ENCODE results near the gene TXNL4A. TPM values are rescaled to one million over a fixed set of nuclear protein-coding genes. Genes with fewer than 3 reads are reported as not detected.

The TXNL4A gene
- total RNA-seq, 2 experiments from 2014 or later: 185 to 186 TPM

- H3K36me3 Mint-ChIP-seq (ENCODE audit: low read depth): peaks cover 31% of the 10 kb centered on the region
- no peaks in the 10 kb centered on the region for H3K4me1 Mint-ChIP-seq (ENCODE audit: low read depth)
- no peaks in the 10 kb centered on the region for H3K27me3 Mint-ChIP-seq (ENCODE audit: low read depth)
- CTCF ChIA-PET: interaction anchor here (1.5 kb wide), 1 partner anchor 72 kb away, joined by 3 read pairs; no protein-coding TSS in a partner anchor
- H3K4me3 Mint-ChIP-seq: no peak overlapping the region
- intact Hi-C loops (cut with micrococcal nuclease): no loop called here
- peaks cover 14% of the 10 kb centered on the region for H3K9me3 Mint-ChIP-seq
- no peak overlapping the region for H3K27ac Mint-ChIP-seq
- no peak for DNase-seq
Observed at GRCh38 chr18:79924814-79925731, 63.3 kb downstream of the TXNL4A start.

- H3K4me3 Mint-ChIP-seq: no peak overlapping the region
- no peak overlapping the region for H3K27ac Mint-ChIP-seq
- DNase-seq: no peak
- CTCF ChIA-PET: no interaction called here
- H3K9me3 Mint-ChIP-seq: peaks cover 4% of the 10 kb centered on the region
- intact Hi-C loops (cut with micrococcal nuclease): no loop called here
- H3K4me1 Mint-ChIP-seq (ENCODE audit: low read depth): no peaks in the 10 kb centered on the region
- H3K27me3 Mint-ChIP-seq (ENCODE audit: low read depth): no peaks in the 10 kb centered on the region
- H3K36me3 Mint-ChIP-seq (ENCODE audit: low read depth): peaks cover 21% of the 10 kb centered on the region
Observed at GRCh38 chr18:79923896-79924585, 64.3 kb downstream of the TXNL4A start.

- Mint-ChIP-seq H3K9me3 (no peaks in the 10 kb centered on the region), H3K27me3 (ENCODE audit: low read depth) (no peaks in the 10 kb centered on the region), H3K36me3 (ENCODE audit: low read depth) (peaks cover 13% of the 10 kb centered on the region), H3K4me1 (ENCODE audit: low read depth) (no peaks in the 10 kb centered on the region), H3K27ac (no peak overlapping the region), H3K4me3 (no peak overlapping the region)
- CTCF ChIA-PET: no interaction called here
- intact Hi-C loops (cut with micrococcal nuclease): no loop called here
- no peak for DNase-seq
Observed at GRCh38 chr18:79922971-79923411, 65.4 kb downstream of the TXNL4A start.

GRCh38 chr18:79921984-79922965 is 66.1 kb downstream of the TXNL4A start:
- CTCF ChIA-PET: no interaction called here
- H3K4me1 Mint-ChIP-seq (ENCODE audit: low read depth): no peaks in the 10 kb centered on the region
- H3K4me3 Mint-ChIP-seq: no peak overlapping the region
- no peak overlapping the region for H3K27ac Mint-ChIP-seq
- H3K36me3 Mint-ChIP-seq (ENCODE audit: low read depth): peaks cover 13% of the 10 kb centered on the region
- intact Hi-C loops (cut with micrococcal nuclease): no loop called here
- no peaks in the 10 kb centered on the region for H3K27me3 Mint-ChIP-seq (ENCODE audit: low read depth)
- no peaks in the 10 kb centered on the region for H3K9me3 Mint-ChIP-seq
- DNase-seq: no peak

Other genes with a start within 250 kb of the TXNL4A start
- gene KCNG2, start 190.6 kb downstream of the TXNL4A start, total RNA-seq: not detected
- gene SLC66A2, start 36.9 kb downstream of the TXNL4A start, total RNA-seq: 10 to 100 TPM; 26.0 to 26.8 TPM
- 10 to 100 TPM; 14.2 to 14.8 TPM for gene HSBP1L1, start 23.9 kb downstream of the TXNL4A start, total RNA-seq
- gene RBFA, start 45.9 kb upstream of the TXNL4A start, total RNA-seq: 10 to 100 TPM; 35.7 to 36.0 TPM
- gene ADNP2, start 120.7 kb upstream of the TXNL4A start, total RNA-seq: 10 to 100 TPM; 16.8 to 18.0 TPM

Data from activated naive CD4-positive, alpha-beta T cell treated with anti-CD3 and anti-CD28 coated beads for 36 hours (primary cell).